ENCODE data around the gene STPG2.

GRCh38 chr4:97653701-97654100, 489.6 kb downstream of the STPG2 start:
- TF ChIP-seq CTCF (IDR thresholded peaks at IDR 0.05) (no peak), POLR2A (IDR thresholded peaks at IDR 0.05) (no peak)
